Inflammatory macrophage treated with lipopolysaccharide for 4 hours (primary cell): Measurements from ENCODE around the gene IPO5.
"Not testable (repeated sequence)": the region's sequence is repeated elsewhere in the genome, so short reads cannot be mapped to it uniquely, and the experiment has no call there.

Experiments
- DNase-seq: peaks from one replicate; pipeline ENCODE4 v3.0.0-alpha.2; 2020

The IPO5 gene

DNA sequence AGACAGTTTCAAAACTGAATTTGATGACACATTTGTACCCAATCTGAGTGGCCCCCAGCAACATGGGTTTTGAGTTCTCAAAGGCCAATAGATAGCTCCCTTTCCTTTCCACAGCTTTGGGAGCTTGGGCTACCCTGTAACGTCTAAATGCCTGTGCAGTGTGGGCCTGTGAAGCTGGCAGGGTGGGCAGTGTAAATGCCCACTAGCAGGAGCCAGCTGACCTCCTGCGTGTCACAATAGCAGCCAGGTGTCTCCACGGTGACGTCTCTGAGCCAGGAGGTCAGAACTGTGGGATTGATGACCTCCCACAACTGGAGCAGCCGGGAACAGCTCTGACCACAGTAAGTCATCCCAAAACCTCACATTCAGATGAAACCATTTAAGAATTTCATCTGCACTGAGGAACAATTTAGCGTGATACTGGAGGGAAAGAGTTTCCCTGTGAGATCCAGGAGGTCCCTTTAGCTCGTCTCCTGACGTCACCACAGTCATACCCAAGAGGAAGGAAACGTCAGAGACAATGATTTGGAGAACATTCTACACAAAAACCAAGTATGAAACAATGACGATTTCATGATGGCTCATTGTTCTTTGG, at the start of gene IPO5:
IPO5 (plus strand) TSS at position 300 of the 595 bp plus-strand sequence. CDS start 23,022 bp downstream, outside the sequence.
- DNase-seq, result no peak

DNA sequence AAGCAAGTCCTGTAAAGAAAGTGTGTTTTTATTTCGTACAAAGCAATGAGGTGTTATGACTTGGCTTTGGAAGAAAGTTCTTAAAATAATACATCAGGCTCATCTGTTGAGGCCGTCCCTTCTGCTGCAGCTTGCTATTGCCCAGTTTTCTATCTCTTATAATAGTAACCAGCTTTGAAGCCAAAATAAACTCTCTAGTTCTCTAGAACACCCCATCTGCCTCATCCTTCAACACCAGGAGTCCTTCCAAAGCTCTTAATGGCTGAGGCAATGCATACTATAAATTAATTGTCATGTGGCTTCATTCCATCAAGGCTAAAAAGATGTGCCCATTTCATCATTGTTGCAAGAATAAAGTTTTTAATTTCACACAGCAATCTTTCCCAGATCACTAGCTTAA, 49.4 kb upstream of the IPO5 start:
- DNase-seq, result no peak

DNA sequence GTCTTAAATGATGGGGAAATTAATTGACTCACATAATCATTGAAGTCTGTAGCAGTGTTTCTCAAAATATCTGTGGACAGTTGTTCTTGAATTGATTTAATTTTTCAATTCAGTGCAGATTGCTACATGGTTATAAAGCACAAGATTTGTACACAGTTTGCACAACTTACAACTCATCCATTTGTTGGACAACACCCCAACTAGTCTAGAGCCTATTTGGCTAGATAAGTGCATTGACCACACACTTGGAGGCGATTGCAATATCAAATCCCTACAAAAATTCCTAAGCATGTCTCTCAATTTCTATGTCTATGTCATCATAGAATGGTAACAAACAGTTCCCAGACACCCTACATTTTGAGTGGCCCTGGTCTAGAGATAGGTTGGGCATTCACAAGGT, 48.0 kb upstream of the IPO5 start:
- DNase-seq, result no peak

DNA sequence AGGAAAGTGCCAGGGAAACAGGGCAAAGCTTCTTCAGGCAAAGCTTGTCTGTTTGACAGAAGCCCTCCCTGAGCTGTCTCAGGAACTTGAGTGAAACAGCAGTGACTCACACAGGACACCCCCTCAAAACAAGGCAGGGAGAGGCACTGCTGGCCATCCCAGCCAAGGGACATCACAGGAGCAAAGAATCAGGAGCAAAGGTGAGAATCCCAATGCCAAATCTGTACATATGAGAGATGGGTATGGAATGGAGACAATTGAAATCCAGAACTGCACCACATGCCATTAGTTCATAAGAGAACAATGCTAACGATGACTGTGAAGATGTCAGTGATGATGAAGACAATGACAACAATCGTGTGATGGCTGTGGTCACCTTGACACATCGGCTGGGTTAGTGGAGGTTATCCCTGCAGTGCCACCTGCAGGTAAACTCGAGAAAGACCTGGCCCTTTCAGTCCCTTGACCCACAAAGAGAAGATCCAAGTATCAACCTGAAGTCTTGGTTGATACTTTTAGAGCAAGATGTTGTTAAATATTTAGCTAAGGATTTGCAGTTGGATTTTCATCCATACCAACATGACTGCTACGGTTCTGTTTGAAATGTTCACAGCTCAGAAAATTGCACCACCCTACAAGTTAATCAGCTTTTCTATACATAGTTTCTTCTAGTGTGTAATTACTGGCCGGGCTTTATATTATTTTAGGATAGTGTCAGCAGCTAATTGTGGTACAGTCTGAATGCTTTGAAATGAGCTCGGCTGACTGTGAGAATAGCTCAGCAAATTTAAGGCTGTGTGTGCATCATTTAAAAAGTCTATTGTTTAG, 42.0 kb upstream of the IPO5 start:
- DNase-seq, result no peak

DNA sequence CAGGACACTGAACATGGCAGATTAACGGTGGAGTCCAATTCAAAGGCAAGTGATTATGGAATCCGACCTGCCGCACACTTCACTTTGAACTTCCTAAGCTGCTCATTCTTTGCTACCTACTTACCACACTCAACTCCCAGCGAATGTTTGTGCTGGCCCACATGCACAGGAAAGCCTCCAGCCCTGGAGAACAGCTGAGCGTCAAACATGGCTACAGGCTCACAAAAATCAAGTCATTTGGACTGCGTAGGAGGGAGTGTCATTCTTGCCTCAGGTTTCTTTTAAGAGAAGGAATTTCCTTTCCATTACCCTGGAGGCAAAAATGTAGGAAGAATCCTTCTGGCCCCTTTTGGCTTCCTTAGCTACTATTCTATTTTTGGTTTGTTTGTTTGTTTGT, 41.3 kb upstream of the IPO5 start:
- DNase-seq, result no peak

DNA sequence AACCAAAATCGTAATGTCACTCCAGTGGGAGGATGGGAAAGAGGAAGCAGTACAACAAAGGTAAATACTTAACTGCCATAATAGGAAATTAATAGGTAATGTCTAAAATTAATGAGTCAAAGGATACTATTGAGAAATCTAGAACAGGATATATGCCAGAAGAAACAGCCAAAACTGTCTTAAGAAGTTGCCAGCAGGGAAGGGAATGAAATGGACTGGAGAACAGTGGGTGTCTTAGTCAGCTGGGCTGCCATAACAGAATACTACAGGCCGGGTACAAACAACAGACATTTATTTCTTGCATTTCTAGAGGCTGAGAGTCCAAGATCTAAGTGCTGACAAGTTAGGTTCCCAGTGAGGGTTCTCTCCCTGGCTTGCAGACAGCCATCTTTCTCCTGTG, 40.3 kb upstream of the IPO5 start:
- no peak for DNase-seq

DNA sequence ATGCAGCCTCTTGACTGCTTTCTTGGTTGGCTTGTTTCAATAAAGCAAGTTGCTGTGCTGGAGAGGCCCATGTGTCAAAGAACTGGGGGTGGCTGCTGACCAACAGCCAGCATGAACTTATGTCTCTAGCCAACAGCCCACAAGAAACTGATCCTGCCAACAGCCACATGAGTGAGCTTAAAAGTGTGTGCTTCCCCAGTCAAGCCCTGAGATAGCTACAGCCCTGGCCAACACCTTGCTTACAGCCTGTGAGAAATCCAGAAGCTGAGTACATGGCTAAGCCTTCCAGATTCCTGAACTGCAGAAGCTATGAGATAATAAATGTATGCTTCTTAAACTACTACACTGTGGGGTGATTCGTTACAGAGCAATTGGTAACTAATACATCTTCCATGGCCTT, 38.9 kb upstream of the IPO5 start:
- no peak for DNase-seq

DNA sequence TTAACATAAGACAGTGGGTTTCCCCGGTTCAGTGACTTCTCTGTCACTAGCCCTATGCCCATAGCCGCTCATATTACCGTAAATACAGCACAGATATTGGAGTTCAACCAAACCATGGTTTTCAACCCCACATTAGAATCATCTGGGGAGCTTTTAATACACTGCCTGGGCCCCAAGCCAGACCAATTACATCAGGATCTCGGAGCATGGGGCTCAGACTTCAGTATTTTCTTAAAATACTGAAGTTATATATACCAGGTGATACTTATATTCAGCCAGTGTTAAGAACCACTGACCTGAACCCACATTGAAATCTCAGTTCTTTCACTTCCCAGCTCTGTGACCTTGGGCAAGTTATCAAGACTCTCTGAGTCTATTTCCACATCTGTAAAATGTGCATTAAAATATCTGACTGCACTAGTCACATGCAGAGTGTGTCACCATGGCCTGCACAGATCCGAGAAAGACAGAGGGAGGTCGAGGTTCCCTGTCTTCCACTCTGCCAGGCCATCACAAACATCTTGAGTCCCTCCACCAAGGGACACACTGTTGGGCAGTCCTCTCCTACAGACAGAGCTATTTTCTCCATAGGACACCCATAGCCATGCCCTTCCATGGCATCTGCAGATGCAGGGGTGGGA, 32.2 kb upstream of the IPO5 start:
- DNase-seq, result no peak

DNA sequence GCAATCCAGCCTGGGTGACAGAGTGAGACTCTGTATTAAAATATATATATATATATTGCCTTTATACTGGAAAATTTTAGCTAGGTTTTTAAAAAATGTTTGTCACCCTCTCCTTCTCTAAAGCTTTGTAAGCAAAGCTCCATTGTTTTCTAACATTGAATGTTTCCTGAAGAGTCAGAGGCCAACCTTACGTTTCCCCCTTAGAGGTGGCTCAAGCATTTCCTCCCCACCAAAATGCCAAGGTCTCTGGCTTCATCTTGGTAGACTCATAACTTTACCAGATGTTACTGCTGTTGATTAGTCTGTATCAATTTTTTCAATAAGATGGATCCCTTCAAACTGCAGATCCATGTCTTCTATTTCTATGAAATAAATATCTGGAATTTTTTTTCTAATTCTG, 25.2 kb upstream of the IPO5 start:
- DNase-seq, result no peak

DNA sequence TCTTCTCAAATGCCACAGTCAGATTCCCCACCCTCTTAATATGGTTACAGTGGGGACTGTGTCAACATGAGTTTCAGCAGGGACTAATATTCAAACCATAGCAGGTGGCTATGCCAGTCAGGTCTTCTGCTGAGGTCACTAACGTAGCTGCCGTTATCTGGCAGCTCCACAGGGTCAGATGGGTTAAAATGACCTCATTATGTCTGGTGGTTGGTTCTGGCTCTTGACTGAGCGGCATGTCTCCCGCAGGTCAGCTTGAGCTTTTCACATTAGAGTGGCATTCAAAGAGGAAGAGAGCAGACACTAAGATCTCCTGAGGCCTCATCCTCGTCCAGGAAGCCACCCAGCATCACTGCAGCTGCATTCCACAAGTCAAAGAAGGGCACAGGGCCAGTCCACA, 21.4 kb upstream of the IPO5 start:
- no peak for DNase-seq

DNA sequence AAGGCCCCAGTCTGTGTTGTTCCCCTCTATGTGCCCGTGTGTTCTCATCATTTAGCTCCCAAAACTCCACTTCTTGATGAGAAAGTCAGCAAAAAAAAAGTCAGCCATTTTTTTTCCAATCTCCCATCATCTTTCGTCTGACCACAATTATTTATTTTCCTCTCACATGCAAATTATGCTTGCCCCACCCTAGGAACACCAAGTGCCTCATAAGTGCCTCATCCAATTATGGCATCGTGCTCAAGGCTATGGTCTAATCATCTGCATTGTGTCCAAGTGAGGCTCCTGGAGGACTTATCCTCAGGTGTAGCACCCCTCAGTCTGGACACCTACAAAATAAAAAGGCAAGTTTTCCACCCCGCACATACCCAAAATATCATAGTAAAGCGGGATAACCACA, 20.8 kb upstream of the IPO5 start:
- no peak for DNase-seq

DNA sequence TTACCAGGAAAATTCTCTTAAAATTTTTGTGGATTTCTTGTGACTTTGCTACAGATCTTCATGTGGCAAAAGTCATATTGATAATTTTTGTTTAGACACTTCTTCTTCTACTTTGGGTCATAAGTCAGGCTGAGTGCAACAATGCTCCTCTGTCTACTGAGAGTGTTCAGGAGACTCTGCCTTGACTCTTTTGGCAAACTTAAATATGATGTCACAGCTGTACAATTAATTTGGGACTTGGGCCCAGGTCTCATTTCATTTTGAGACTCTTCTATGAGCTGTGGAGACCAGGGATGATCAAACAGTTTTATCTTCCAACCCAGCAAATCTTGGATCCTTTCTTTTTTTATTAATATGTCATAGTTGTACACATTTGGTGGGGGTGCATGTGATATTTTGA, 19.7 kb upstream of the IPO5 start:
- DNase-seq, result no peak

DNA sequence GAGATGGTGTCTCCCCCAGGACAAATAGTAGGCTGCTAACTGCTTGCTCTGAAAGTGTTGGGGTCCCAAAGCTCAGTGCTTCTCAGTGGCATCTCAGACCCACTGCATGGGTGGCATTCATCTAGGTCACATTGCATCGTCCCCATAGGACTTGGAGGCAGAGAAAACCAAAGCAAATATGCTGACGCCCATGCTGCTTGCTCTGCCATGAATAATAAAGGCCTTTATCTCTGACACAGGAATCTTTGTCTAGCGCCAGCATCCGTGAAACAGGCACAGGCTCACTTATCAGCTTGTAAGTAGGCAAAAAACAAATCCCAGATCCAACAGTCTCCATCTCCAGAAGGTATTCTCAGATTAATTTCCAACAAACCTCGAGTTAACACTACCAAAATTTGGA, 18.9 kb upstream of the IPO5 start:
- DNase-seq, result no peak

DNA sequence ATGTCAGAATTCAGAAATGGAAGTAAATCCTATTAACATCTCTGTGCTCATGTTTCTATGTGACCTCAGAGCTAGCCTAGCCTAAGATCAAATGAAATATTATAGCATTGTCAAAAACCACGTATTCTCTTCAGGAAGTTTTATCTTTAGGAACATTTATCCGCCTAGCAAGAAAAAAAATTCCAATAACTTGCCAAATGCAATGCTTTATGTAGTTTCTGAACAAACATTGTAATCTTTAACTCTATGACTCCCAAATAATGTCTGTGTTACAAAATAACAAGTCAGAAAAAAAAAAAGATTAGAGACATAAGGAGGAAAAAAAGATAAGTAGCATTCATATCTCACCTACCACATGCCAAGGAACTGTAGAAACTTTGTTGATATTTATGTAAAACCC, 18.4 kb upstream of the IPO5 start:
- no peak for DNase-seq

DNA sequence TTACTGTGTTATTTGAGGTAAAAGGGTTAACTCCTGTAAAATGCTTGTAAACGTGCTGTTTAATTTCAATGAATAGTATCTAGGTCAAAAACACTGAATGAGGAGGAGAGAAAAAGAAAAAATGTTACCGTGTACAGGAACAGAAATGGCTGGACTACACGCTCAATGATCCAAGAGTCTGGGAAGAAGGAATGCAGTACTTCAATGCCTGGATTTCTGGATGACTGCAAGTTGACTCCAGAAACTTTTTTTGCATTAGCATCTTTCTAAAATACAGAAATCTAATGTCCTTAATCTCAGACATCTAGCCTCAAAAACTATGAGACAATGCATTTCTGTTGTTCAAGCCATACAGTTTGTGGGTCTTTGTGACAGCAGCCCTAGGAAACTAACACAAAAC, 17.4 kb upstream of the IPO5 start:
- DNase-seq, result no peak

DNA sequence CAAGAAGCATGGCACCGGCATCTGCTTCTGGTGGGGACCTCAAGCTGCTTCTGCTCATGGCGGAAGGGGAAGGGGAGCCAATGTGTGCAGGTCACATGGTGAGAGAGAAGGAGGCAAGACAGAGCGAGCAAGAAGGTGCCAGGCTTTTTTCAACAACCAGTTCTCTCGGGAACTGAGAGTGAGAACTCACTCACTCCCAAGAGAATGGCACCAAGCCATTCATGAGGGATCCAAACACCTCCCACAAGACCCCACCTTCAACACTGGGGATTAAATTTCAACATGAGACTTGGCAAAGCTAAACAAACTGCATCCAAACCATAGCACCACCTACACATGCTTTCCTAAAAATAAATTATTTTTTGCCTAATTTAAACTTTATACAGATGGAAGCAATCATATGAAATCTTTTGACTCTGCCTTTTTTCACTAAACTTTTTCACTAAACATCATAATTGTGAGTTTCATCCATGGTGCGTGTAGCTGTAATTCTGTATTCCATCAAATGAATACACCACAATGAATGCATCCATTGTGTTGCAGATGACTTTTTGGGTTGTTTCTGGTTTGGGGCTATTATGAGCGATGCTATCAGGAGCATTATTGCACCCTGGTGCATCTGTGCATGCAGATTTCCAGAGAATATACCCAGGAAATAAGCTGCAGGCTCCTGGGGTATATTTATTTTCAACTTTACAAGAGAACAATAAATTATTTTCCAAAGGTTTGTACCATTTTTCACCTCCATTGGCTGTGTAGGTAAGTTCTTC, 14.6 kb upstream of the IPO5 start:
- no peak for DNase-seq

DNA sequence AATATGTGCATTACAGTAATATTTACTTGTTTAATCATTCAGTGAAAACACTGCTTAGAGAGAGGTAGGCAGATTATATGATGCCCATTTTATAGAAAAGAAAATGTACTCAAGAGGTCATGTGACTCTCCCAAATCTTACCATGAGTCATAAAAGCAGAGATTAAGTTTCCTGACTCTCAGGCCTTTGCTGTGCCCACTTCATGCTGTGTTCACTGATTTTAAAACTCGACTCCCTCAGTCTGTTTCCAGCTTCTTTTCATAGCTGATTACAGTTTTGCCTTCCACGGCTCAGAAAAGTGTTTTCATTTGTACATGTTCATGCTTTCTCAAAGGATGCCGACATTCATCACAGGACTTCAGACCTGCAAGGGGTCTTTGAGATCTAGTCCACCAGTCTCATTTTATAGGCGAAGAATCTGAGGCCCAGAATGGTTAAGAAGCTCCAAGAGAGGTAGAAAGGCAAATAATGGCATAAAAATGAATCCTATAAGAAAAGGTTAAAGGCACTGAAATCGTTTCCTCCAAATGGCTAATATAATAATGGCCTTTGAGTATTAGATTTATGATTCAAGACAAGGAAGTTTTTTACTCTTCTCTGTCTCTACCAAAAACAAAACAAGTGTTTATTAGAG, 9.0 kb upstream of the IPO5 start:
- no peak for DNase-seq

DNA sequence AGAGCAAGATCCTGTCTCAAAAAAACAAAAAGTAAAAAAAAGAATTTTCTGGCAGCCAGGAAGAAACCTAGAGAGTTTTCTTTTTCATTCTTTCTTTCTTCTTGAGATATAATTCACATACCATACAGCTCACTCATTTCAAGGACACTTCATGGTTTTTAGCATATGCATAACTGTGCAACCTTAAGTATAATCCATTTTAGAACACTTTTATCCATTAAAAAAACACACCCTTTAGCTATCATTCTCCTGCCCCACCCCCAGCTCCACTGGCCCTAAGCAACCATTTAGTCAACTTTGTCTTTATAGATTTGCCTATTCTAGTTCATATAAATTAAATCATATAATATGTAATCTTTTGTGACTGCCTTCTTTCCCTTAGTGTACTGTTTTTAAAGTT, 8.1 kb upstream of the IPO5 start:
- DNase-seq, result no peak

DNA sequence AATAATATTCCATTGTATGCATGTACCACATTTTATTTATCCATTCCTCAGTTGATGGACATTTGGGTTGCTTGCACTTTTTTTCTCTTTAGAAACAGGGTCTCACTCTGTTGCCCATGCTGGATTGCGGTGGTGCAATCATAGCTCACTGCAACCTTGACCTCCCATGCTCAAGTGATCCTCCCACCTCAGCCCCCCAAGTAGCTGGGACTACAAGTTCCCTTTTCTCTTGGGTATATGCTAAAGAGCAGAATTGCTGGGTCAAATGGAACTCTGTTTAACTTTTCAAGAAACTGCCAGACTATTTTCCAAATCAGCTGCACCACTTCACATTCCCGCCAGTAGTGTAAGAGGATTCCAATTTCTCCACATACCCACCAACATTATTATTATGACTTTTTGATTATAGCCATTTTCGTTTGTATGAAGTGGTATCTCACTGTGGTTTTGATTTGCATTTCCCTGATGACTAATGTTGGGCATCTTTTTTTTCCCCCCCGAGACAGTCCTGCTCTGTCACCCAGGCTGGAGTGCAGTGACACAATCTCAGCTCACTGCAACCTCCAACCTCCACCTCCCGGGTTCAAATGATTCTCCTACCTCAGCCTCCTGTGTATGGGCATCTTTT, 7.6 kb upstream of the IPO5 start:
- peak; percentile 4 for DNase-seq

DNA sequence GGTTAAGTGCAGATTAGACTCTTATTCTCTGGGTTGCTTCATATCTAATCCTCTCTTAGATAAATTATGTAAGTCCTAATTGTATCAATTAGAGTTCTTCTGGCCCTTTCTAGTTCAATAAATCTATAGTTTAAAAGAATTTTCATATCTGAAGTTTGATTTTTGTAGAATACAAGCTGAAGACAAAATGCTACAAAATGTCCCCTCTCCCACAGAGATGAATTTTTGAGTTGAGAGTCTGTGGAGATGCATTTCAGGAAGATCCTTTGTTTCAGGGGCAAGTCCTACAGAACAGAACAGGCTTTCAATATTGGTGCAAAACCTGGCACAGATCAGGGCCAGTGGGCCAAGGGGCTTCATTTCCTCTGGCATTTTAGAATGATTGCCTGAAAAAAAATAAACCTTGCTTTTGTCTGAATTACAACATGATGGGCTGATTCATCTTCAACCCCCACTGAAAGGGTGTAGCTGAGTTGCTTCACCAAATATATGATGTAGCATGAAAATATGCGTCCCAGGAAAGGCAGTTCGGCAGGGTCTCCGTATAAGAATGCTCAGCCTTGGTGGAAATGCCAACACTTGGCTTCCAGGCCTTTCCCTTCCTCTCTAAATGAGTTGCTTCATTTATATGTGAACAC, 6.4 kb upstream of the IPO5 start:
- no peak for DNase-seq

DNA sequence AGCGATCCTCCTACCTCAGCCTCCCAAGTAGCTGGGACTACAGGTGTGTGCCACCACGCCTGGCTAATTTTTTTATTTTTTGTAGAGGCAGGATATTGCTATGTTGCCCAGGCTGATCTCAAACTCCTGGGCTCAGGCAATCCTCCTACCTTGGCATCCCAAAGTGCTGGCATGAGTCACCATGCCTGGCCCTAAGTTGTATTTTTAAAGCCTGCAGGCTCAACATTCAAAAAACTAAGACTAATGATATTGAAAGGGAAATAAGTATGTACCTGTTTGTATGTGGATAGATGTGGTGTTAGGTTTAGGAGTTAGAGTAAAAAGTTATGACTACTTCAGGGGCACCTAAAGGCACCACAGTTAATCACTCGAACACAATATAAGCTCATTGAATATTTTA, 5.4 kb upstream of the IPO5 start:
- no peak for DNase-seq

DNA sequence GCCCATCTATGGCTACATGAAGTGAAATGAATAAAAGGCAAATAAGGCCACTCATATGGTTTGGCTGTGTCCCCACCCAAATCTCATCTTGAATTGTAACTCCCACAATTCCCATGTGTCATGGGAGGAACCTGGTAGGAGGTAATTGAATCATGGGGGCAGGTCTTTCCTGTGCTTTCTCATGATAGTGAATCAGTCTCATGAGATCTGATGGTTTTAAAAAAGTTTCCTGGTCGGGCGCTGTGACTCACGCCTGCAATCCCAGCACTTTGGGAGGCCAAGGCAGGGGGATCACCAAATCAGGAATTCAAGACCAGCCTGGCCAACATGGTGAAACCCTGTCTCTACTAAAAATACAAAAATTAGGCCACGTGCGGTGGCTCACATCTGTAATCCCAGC, 4.2 kb upstream of the IPO5 start:
- DNase-seq, result not testable (repeated sequence)
